ENCODE measurements around the gene SPDYE1.
"Not testable (repeated sequence)": the region's sequence is repeated elsewhere in the genome, so short reads cannot be mapped to it uniquely, and the experiment has no call there.

SPDYE1 gene

GRCh38 chr7:43992896-43993295 is 4.8 kb upstream of the SPDYE1 start:
- not testable (repeated sequence) for DNase-seq

- not testable (repeated sequence) for DNase-seq
These were observed 3.0 kb upstream of the SPDYE1 start for GRCh38 chr7:43994681-43995080.

- not testable (repeated sequence) for DNase-seq
These were observed 14.4 kb downstream of the SPDYE1 start for GRCh38 chr7:44012081-44012480.

- DNase-seq: not testable (repeated sequence)
These were observed 17.4 kb downstream of the SPDYE1 start for GRCh38 chr7:44015090-44015489.

GRCh38 chr7:44018857-44019807 is 21.4 kb downstream of the SPDYE1 start:
- DNase-seq: peak; percentile 98 to 100

- DNase-seq: not testable (repeated sequence)
These were observed 22.1 kb downstream of the SPDYE1 start for GRCh38 chr7:44019825-44020224.

- not testable (repeated sequence) for DNase-seq
These were observed 24.4 kb downstream of the SPDYE1 start for GRCh38 chr7:44022069-44022468.

- DNase-seq: not testable (repeated sequence)
These were observed 25.2 kb downstream of the SPDYE1 start for GRCh38 chr7:44022796-44023467.

GRCh38 chr7:44029433-44029832 is 31.7 kb downstream of the SPDYE1 start:
- DNase-seq: not testable (repeated sequence)

- DNase-seq: not testable (repeated sequence)
These were observed 32.3 kb downstream of the SPDYE1 start for GRCh38 chr7:44030029-44030428.

GRCh38 chr7:44031319-44031718 is 33.6 kb downstream of the SPDYE1 start:
- not testable (repeated sequence) for DNase-seq

- not testable (repeated sequence) for DNase-seq
These were observed 34.3 kb downstream of the SPDYE1 start for GRCh38 chr7:44032031-44032430.

GRCh38 chr7:44033971-44034844 is 36.5 kb downstream of the SPDYE1 start:
- not testable (repeated sequence) for DNase-seq

- DNase-seq: peak; percentile 15 to 59
These were observed 38.7 kb downstream of the SPDYE1 start for GRCh38 chr7:44036364-44036763.

GRCh38 chr7:44037951-44038350 is 40.3 kb downstream of the SPDYE1 start:
- DNase-seq: not testable (repeated sequence)

- DNase-seq: not testable (repeated sequence)
These were observed 40.9 kb downstream of the SPDYE1 start for GRCh38 chr7:44038553-44038952.

- DNase-seq: peak; percentile 91
These were observed 41.4 kb downstream of the SPDYE1 start for GRCh38 chr7:44038961-44039558.

GRCh38 chr7:44039800-44040492 is 42.2 kb downstream of the SPDYE1 start:
- not testable (repeated sequence) for DNase-seq

GRCh38 chr7:44040493-44040891 is 42.8 kb downstream of the SPDYE1 start:
- peak; percentile 75 to 81 for DNase-seq

- no peak for DNase-seq
These were observed 44.5 kb downstream of the SPDYE1 start for GRCh38 chr7:44042221-44042620.

- no peak for DNase-seq
These were observed 46.2 kb downstream of the SPDYE1 start for GRCh38 chr7:44043902-44044301.

Measured in CD4-positive, alpha-beta T cell treated with Interferon alpha-2 for 1 hour (primary cell).